H54 (cell line): Measurements from ENCODE around the gene UGT2B11.
"Not testable (repeated sequence)": the region's sequence is repeated elsewhere in the genome, so short reads cannot be mapped to it uniquely, and the experiment has no call there.

Experiments
- DNase-seq: peaks from one replicate; pipeline ENCODE4 v3.0.0; 2011; ENCODE audit warnings: low spot score, mixed read lengths; ENCODE audit not compliant: insufficient read length
- FAIRE-seq: peaks from 3 replicates; lab custom pipeline; 2011; peaks lifted over from hg19 to GRCh38; lab: Jason Lieb, UNC
- POLR2A ChIP-seq: IDR thresholded peaks from 2 replicates; pipeline ENCODE4 v1.6.1; 2011; ENCODE audit warnings: low read depth, mild to moderate bottlenecking, low read length

UGT2B11 gene

DNA sequence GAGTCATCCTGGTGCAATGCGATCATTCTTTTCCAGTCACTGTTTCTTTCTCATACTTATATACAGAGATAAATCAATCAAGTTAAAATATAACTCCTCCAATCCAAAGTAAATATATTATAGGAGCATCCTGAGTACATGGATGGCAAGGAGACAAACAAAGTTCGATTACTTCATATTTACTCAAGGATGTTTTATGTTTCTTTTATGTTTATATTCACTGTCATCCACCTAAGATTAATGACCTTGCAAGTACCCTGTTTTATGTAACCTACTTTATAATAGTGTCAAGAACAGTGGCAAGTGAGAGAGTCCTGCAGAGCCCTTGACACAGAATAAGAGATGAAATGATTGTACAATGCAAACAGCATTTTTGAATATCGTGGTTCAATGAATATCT is at the start of gene UGT2B11:
Gene UGT2B11, minus strand, starts transcription at position 33 of the 400 bp plus-strand sequence. Its CDS starts 26 bp downstream, at position 7.
- TF ChIP-seq POLR2A, result no peak
- no peak for FAIRE-seq
- no peak for DNase-seq

DNA sequence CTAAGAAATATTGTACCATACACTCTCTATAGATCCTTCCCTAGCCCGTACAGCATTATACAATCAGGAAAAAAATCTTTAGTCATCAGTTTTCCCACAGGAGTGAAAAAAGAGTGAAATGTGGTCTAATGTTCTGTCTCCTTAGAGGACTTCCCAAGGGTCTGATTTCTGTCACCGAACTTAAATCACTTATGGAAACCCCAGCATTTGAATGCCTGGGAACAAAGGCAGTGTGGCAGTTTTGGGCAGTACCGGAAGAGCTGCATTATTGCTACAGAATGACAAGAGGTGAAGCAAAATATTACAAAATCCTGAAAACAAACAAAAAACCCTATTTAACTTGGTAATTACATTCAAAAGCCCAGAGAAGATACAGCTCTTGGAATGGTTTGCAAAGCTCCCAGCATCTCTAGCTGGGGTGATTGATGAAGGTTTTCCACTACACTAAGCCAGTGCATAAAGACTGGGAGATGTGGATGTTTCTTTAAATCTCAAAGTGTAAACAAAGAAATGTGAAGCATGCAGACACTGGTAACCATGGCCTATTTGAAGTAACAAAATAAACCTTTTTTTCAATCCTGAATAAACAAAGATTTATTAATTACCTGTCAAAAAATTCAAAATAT is 38.7 kb upstream of the UGT2B11 start:
- not testable (repeated sequence) for FAIRE-seq, DNase-seq

DNA sequence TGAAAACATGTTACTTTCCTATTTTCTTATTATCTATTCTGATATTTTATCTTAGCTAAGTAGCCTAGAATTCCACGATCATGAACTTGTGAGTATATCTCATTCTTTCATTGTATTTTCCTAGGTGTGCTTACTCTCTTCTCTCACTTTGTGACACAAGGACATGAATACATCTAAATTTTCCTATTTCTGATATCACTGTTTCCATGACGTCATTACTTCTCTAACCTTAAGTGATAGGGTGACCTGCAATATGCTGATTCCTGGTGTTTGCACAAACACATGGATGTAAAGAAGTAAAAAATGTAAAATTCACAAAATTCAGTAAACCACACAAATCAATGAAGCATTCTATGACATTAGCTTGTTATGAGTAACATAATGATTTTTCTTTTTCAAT is 36.3 kb upstream of the UGT2B11 start:
- DNase-seq, FAIRE-seq: not testable (repeated sequence)

DNA sequence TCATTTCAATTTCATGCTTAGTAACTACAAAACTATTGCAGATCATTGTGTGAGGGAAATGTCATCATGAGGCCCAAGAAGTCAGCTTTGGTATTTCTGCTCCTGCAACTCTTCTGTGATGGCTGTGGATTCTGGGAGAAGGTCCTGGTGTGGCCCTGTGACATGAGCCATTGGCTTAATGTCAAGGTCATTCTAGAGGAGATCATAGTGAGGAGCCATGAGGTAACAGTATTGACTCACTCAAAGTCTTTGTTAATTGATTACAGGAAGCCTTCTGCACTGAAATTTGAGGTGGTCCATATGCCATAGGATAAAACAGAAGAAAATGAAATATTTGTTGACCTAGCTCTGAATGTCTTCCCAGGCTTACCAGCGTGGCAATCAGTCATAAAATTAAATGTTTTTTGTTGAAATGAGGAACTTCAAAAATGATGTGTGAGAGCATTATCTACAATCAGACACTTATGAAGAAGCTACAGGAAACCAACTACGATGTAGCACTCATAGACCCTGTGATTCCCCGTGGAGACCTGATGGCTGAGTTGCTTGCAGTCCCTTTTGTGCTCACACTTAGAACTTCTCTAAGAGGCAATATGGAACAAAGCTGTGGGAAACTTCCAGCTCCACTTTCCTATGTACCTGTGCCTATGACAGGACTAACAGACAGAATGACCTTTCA is 28.2 kb upstream of the UGT2B11 start:
- DNase-seq, FAIRE-seq: not testable (repeated sequence)

DNA sequence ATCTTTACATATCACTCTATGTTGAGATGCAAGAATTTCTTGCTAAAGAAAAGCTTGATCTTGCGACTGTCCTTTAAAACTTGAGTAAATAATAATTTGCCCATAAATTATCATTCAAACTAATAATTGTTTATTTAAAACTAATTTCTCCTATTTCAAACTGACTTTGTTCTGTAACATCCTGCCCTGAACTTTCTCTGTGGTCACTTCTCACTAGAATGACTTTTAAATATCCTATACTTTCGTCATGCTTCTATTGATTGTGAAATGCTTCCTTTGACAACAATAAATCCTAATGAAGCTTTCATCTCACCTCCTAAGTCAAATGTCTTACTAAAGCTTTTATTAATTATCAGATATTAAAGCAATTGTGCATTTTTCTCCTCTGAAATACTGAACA is 27.2 kb upstream of the UGT2B11 start:
- DNase-seq, result not testable (repeated sequence)

GRCh38 chr4:69240787-69241186 is 26.2 kb upstream of the UGT2B11 start:
- not testable (repeated sequence) for DNase-seq

More for the DNA sequence above, 27.2 kb upstream of the UGT2B11 start:
- FAIRE-seq, result not testable (repeated sequence)

DNA sequence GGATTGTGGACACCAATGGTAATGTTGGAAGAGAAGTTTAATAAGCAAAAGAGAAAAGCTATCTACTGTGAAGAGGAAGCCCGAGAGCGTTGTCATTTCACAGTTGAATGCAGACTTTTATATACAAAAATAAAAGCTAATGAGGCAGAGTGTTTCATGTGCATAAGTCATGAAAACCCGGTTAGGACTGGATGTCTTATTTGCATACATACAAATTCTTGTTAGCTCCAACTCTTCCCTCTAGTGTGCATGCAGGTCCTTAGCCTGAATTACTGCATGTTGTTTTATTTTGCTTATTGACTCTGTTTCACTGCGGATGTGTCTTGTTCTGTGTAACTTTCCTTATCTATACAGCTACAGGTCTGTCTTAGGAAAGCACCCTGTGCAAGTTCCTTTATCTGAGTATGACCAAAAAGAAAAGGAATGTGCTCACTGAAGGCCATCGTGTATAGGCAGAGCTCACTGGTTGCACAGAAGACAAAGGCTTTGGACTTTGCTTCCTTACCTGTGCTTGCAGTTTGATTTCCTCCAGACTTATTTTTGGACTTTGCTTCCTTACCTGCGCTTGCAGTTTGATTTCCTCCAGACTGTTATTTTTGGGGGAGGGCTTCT is 25.1 kb upstream of the UGT2B11 start:
- FAIRE-seq (no peak), DNase-seq (no peak)
- no peak for TF ChIP-seq POLR2A

More at GRCh38 chr4:69240787-69241186, 26.2 kb upstream of the UGT2B11 start:
- FAIRE-seq, result not testable (repeated sequence)

GRCh38 chr4:69239092-69239491 is 24.5 kb upstream of the UGT2B11 start:
- FAIRE-seq (no peak), DNase-seq (no peak)
- TF ChIP-seq POLR2A, result no peak

GRCh38 chr4:69224891-69225290 is 10.3 kb upstream of the UGT2B11 start:
- DNase-seq (no peak), FAIRE-seq (no peak)
- TF ChIP-seq POLR2A, result no peak

GRCh38 chr4:69223277-69223676 is 8.7 kb upstream of the UGT2B11 start:
- FAIRE-seq, DNase-seq: not testable (repeated sequence)

DNA sequence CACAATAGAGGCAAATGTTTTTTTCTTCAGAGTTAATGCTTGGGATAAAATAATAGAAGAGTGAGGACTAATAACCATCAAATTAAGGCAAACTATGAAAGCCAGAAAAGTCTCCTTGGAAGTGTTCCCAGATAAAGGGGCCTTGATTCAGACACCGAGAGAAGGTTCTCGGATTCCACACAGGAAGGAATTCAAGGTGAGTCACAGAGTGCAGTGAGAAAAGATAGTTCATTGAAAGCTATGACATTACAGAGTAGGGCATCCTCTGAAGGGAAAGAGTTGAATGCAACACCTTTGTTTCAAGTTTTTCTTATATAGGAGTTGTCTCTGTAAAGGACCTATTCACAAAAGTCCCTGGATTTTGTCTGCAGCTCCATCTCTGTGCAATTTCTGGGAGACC is 3.9 kb upstream of the UGT2B11 start:
- not testable (repeated sequence) for FAIRE-seq, DNase-seq

DNA sequence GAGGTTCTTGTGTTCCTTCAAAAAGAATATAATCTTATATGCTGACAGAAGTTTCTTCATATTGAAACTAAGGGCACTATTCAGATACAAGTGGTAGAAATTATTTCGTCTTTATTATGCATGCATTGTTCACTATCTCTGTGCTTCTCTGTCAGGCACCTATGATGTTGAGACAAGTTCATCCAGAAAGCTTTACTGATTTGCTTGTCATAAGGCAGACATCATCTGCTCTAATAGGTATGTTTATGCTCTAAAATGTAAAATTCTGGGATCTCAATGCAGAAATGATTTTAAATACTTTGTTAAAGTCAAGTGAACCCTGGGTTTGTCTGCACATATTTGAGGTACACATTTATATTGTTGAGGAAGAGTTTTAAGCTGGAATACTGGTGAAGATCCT is 3.6 kb downstream of the UGT2B11 start:
- FAIRE-seq (no peak), DNase-seq (no peak)
- TF ChIP-seq POLR2A, result no peak

- not testable (repeated sequence) for FAIRE-seq, DNase-seq
These were observed 16.0 kb downstream of the UGT2B11 start for GRCh38 chr4:69198506-69198905.

- FAIRE-seq, result no peak
- no peak for TF ChIP-seq POLR2A
- DNase-seq, result no peak
These were observed 18.2 kb downstream of the UGT2B11 start for GRCh38 chr4:69196209-69196965.
